OCI-LY3 (cell line): ENCODE results near the gene CD59.

Experiments
- CTCF ChIP-seq: fragments of 200-600, 300-600 bp; sonication (generic); IDR thresholded peaks from 2 replicates; pipeline ENCODE4 v1.5.1; 2014; ENCODE audit warnings: antibody characterized with exemption, low read length, low read depth
- EZH2phosphoT487 ChIP-seq: fragments of 200-600 bp; shearing (Covaris generic); IDR thresholded peaks from 2 replicates; pipeline ENCODE4 v1.6.1; 2018; ENCODE audit warnings: antibody characterized with exemption, mixed run types, low read depth

GRCh38 chr11:33767624-33768023 is 31.4 kb upstream of the CD59 start:
- TF ChIP-seq CTCF (no peak), EZH2phosphoT487 (no peak)
